ENCODE data around the gene JAM3.

GRCh38 chr11:134149371-134149770, 80.5 kb downstream of the JAM3 start:
- TF ChIP-seq CTCF (IDR thresholded peaks at IDR 0.05) (no peak), EZH2phosphoT487 (IDR thresholded peaks at IDR 0.05) (no peak), EZH2 (IDR thresholded peaks at IDR 0.05) (no peak)
